Lung (tissue), 12 donors: ENCODE results near the gene BCKDHB. TPM values are rescaled to one million over a fixed set of nuclear protein-coding genes. Genes with fewer than 3 reads are reported as not detected.

Source experiments
- ATAC-seq: fragments of 200-7000 bp; cut with Tn5 transposase; one replicate; pipeline ENCODE4 v1.9.1; 2020; ENCODE audit warnings: moderate number of reproducible peaks; ENCODE audit not compliant: insufficient read depth, low FRiP score
- DNase-seq, 3 donors: peaks; one replicate each; pipeline ENCODE4 v3.0.0-alpha.2; 2013 to 2017
- H3K27ac ChIP-seq, 2 donors: one replicate each; pipeline ENCODE4 v1.5.1; 2013; ENCODE audit warnings: mild to moderate bottlenecking in 2 of 2, moderate library complexity in 2 of 2, control low read depth in 1 of 2, inconsistent platforms in 1 of 2, low read depth in 1 of 2, low read length in 1 of 2
- H3K27me3 ChIP-seq, 3 donors: one replicate each; pipeline ENCODE4 v1.5.1; 2013; ENCODE audit warnings: low read length in 2 of 3; ENCODE audit not compliant: control insufficient read depth in 3 of 3, insufficient read depth in 3 of 3
- H3K36me3 ChIP-seq, 4 donors: one replicate each; pipeline ENCODE4 v1.5.1; 2013; ENCODE audit warnings: low read length in 4 of 4, mild to moderate bottlenecking in 1 of 4, moderate library complexity in 1 of 4; ENCODE audit not compliant: control insufficient read depth in 4 of 4, insufficient read depth in 4 of 4
- H3K4me1 ChIP-seq, 5 donors: one replicate each; pipeline ENCODE4 v1.5.1; 2013; ENCODE audit warnings: low read length in 5 of 5, mild to moderate bottlenecking in 2 of 5, moderate library complexity in 1 of 5; ENCODE audit not compliant: control insufficient read depth in 5 of 5, insufficient read depth in 5 of 5
- H3K4me3 ChIP-seq: one replicate; pipeline ENCODE4 v1.5.1; 2013; ENCODE audit warnings: mild to moderate bottlenecking, control low read depth, moderate library complexity
- H3K9ac ChIP-seq, 2 donors: one replicate each; pipeline ENCODE4 v1.5.1; 2013; ENCODE audit warnings: low read length in 2 of 2, control low read depth in 1 of 2; ENCODE audit not compliant: insufficient read depth in 1 of 2
- H3K9me3 ChIP-seq, 4 donors: one replicate each; pipeline ENCODE4 v1.5.1; 2013; ENCODE audit warnings: low read length in 3 of 4, mild to moderate bottlenecking in 1 of 4, moderate library complexity in 1 of 4; ENCODE audit not compliant: control insufficient read depth in 4 of 4, insufficient read depth in 3 of 4
- CTCF ChIP-seq: IDR thresholded peaks from 2 replicates; pipeline ENCODE4 v1.5.1; 2012; ENCODE audit warnings: mild to moderate bottlenecking; ENCODE audit errors: control extremely low read depth, extremely low read depth
- WGBS, 2 donors: extraction: QIAGEN DNeasy Blood & Tissue Kit; methylation state at CpG; one replicate each; pipeline ENCODE4 v1.1.7; 2013; 5-methylcytosine and 5-hydroxymethylcytosine counted together
- polyA plus RNA-seq, 2 donors: library from polyadenylated mRNA; stranded (reverse); fragments of 200-250 nt; gene quantifications; one replicate each; pipeline ENCODE4 v1.2.1, GENCODE V29; 2013
- total RNA-seq, 2 donors: library from RNA; depleted of rRNA in 1 of 2; stranded (reverse); fragments of >200 nt in 1 of 2; gene quantifications; one replicate each; pipeline ENCODE4 v1.2.1, GENCODE V29; 2014 to 2021
- donor health status: control.
- donor health status: control.
- donor health status: Bipolar disorder and iron deficiency.
- donor health status: healthy.
- donor health status: DM: yes; HTN: yes; CAD: no.

The BCKDHB gene
- total and polyA plus RNA-seq, 4 donors, result 6.9 to 27.7 (median 15.7) TPM

- Histone ChIP-seq H3K9me3 (no peaks in the 10 kb centered on the region), H3K36me3 (no peaks in the 10 kb centered on the region), H3K27me3 (no peaks in the 10 kb centered on the region), H3K27ac (no peak overlapping the region), H3K4me1 (no peaks in the 10 kb centered on the region), H3K4me3 (no peak overlapping the region), H3K9ac (no peak overlapping the region)
- ATAC-seq (no peak), DNase-seq (no peak)
- TF ChIP-seq CTCF, result no peak
- 95 to 96% methylated on average over 2 of the region's 2 CpGs for WGBS, 2 donors
Measured at GRCh38 chr6:80282913-80283554, 176.6 kb downstream of the BCKDHB start.

DNA sequence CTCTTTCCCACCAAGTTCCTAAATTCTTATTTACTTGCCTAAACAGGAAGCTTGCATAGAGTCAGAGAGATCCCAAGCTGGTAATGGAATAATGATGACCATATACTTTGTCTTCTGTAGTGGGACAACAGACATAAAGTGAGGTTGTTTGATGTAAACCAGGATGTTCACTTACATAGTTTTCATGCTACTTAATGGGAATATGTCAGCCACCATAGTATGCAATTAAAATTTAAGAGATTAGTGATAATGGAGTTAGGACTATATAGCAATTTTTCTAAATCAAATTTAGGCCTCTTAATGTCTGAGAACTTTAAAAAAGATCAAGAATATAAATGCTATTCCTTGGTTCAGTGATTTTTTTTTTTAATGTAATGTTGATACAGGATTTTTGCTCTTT, 180.6 kb downstream of the BCKDHB start:
- ATAC-seq (no peak), DNase-seq (no peak)
- Histone ChIP-seq H3K4me1 (no peaks in the 10 kb centered on the region), H3K36me3 (no peaks in the 10 kb centered on the region), H3K9me3 (no peaks in the 10 kb centered on the region), H3K27me3 (no peaks in the 10 kb centered on the region), H3K27ac (no peak overlapping the region), H3K9ac (no peak overlapping the region), H3K4me3 (no peak overlapping the region)
- no peak for TF ChIP-seq CTCF

DNA sequence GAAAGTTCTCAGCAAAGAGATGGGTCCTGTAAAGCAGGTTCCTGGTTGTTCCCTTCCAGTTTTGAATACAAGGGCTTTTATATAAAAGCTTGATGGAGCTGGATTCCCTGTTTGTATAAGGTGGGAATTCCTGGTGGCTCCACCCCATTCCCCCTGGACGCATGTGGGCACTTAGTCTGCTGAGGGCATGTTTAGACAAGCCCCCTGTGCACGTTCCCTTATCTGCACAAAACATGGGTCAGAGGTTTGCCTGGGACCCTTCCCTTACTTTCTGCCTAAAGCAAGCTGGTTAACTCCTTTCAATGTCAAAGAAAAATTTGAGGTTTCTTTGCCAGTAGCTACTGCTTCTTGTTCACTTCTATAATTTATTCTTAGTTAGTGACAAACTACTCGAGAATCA, 181.1 kb downstream of the BCKDHB start:
- 89 to 96% methylated on average over 3 of the region's 3 CpGs for WGBS, 2 donors

More for the DNA sequence above, 181.1 kb downstream of the BCKDHB start:
- DNase-seq, result no peak
- H3K36me3 ChIP-seq, result no peaks in the 10 kb centered on the region
- ATAC-seq, result no peak
- H3K27me3 ChIP-seq, result no peaks in the 10 kb centered on the region
- H3K4me3 ChIP-seq, result no peak overlapping the region
- H3K9me3 ChIP-seq, result no peaks in the 10 kb centered on the region
- H3K27ac ChIP-seq, result no peak overlapping the region
- TF ChIP-seq CTCF, result no peak
- H3K9ac ChIP-seq, result no peak overlapping the region
- H3K4me1 ChIP-seq, result no peaks in the 10 kb centered on the region
